ENCODE data around the gene TWNK. TPM values are rescaled to one million over a fixed set of nuclear protein-coding genes. Genes with fewer than 3 reads are reported as not detected.

TWNK gene
- total RNA-seq, 1 donor from 2014 or later = 6.5 TPM

GRCh38 chr10:101042118-101042517 lies 54.8 kb downstream of the TWNK start:
- DNase-seq (ENCODE audit: low spot score in 2 of 2) = no peak
- FAIRE-seq = no peak

GRCh38 chr10:101042667-101043362 lies 55.5 kb downstream of the TWNK start:
- peak; percentile 72 to 90 for DNase-seq (ENCODE audit: low spot score in 2 of 2)
- FAIRE-seq = no peak

DNA sequence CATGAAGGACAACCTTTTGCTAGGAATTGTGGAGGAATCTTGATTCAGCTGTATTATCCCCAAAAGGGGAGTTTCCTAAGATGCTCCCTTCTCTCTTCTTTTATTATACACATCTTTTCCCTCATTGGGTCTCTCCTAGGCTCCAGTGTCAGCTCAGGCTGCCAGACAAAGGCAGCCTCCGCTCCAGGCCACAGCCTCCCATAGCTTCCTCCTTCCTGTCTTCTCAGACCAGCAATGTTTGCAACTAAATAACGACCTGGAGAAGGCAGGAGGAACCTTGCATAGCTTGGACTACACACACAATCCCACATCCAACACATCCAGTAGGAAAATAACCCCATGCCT lies 56.0 kb downstream of the TWNK start:
- DNase-seq (ENCODE audit: low spot score in 2 of 2) (no peak), FAIRE-seq (no peak)

Small RNAs within 50 kb of the gene (small RNA-seq; reads per million reads assigned to genes)
- not detected for gene MIR608

Other genes starting within 250 kb of the TWNK start
- gene PAX2, start 242.0 kb upstream of the TWNK start, total RNA-seq = not detected
- 46.5 TPM for gene SLF2, start 74.6 kb upstream of the TWNK start, total RNA-seq
- 6.5 TPM for gene SEMA4G, start 18.0 kb upstream of the TWNK start, total RNA-seq
- gene MRPL43, start within 50 bp of the TWNK start, total RNA-seq = 35.5 TPM
- gene LZTS2, start 12.3 kb downstream of the TWNK start, total RNA-seq = 15.5 TPM
- 10.2 TPM for gene PDZD7, start 43.6 kb downstream of the TWNK start, total RNA-seq
- gene SFXN3, start 43.7 kb downstream of the TWNK start, total RNA-seq = 45.7 TPM
- 0.41 TPM for gene KAZALD1, start 74.4 kb downstream of the TWNK start, total RNA-seq
- not detected for gene TLX1, start 143.8 kb downstream of the TWNK start, total RNA-seq
- gene LBX1, start 241.9 kb downstream of the TWNK start, total RNA-seq = not detected